ENCODE data around the gene TMEM143.

DNA sequence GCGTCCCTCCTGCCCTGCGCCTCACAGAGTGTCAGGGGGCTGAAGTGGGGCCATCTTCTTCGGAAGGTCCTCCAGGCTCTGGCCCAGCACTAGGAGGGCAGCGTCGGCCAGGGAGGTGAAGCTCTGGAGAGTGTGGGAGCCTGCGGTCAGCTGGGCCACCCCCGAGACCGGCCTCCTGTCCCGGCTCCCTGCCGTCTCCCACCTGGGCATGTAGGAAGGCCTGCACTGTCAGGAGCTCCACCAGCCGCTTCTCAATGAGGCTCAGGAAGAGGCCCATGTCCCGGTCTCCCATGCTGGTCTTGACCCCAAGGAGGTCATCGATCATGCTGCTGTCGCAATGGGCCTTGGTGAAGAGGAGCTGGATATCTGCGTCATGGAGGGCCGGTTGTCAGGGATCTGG is 65.8 kb downstream of the TMEM143 start:
- TF ChIP-seq POLR2A (IDR thresholded peaks at IDR 0.05; ENCODE audit: low read depth, low read length) (no peak), EZH2 (IDR thresholded peaks at IDR 0.05; ENCODE audit: borderline replicate concordance, low read depth, low read length, severe bottlenecking) (no peak), FOS (IDR thresholded peaks at IDR 0.05; ENCODE audit: borderline replicate concordance, insufficient read depth, low read length) (no peak), POLR2AphosphoS5 (IDR thresholded peaks at IDR 0.05; ENCODE audit: insufficient read depth, low read depth, low read length) (no peak), JUN (IDR thresholded peaks at IDR 0.05; ENCODE audit: borderline replicate concordance, insufficient read depth, insufficient read length, low read depth) (no peak), MYC (IDR thresholded peaks at IDR 0.05; ENCODE audit: low read depth, low read length) (no peak), GATA2 (IDR thresholded peaks at IDR 0.05; ENCODE audit: insufficient read depth, insufficient read length, low read depth, low read length) (no peak)
- TF ChIP-seq, protein P1, sequence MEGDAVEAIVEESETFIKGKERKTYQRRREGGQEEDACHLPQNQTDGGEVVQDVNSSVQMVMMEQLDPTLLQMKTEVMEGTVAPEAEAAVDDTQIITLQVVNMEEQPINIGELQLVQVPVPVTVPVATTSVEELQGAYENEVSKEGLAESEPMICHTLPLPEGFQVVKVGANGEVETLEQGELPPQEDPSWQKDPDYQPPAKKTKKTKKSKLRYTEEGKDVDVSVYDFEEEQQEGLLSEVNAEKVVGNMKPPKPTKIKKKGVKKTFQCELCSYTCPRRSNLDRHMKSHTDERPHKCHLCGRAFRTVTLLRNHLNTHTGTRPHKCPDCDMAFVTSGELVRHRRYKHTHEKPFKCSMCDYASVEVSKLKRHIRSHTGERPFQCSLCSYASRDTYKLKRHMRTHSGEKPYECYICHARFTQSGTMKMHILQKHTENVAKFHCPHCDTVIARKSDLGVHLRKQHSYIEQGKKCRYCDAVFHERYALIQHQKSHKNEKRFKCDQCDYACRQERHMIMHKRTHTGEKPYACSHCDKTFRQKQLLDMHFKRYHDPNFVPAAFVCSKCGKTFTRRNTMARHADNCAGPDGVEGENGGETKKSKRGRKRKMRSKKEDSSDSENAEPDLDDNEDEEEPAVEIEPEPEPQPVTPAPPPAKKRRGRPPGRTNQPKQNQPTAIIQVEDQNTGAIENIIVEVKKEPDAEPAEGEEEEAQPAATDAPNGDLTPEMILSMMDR (IDR thresholded peaks at IDR 0.05; ENCODE audit: extremely low read depth in 1 of 2, insufficient read depth in 1 of 2, low read depth in 1 of 2, low read length in 2 of 2) = no peak
- TF ChIP-seq, protein P2, sequence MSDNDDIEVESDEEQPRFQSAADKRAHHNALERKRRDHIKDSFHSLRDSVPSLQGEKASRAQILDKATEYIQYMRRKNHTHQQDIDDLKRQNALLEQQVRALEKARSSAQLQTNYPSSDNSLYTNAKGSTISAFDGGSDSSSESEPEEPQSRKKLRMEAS (IDR thresholded peaks at IDR 0.05; ENCODE audit: insufficient read depth, insufficient read length) = no peak
